Peyer's patch (tissue), 4 donors: Measurements from ENCODE around the gene PLIN5. TPM values are rescaled to one million over a fixed set of nuclear protein-coding genes. Genes with fewer than 3 reads are reported as not detected.

Experiments
- DNase-seq, 3 donors: peaks; one replicate each; pipeline ENCODE4 v3.0.0-alpha.2; 2017 to 2019
- H3K27ac ChIP-seq, 4 donors: fragments of 200-600 bp; sonication (generic); one replicate each; pipeline ENCODE4 v1.5.1; 2016 to 2019
- H3K27me3 ChIP-seq, 2 donors: fragments of 200-600 bp; sonication (generic); one replicate each; pipeline ENCODE4 v1.5.1; 2019
- H3K36me3 ChIP-seq, 3 donors: fragments of 200-600 bp; sonication (generic); one replicate each; pipeline ENCODE4 v1.5.1; 2016 to 2019
- H3K4me1 ChIP-seq, 4 donors: fragments of 200-600 bp; sonication (generic); one replicate each; pipeline ENCODE4 v1.5.1; 2016 to 2019
- H3K4me3 ChIP-seq, 4 donors: fragments of 200-600 bp; sonication (generic); 1 replicate in 3 of 4; 2 replicates in 1 of 4; pipeline ENCODE4 v1.5.1; 2016 to 2019; ENCODE audit warnings: mild to moderate bottlenecking in 1 of 4
- H3K9me3 ChIP-seq, 4 donors: fragments of 200-600 bp; sonication (generic); one replicate each; pipeline ENCODE4 v1.5.1; 2016 to 2019; ENCODE audit warnings: mild to moderate bottlenecking in 1 of 4
- POLR2A ChIP-seq, 2 donors: fragments of 450-650 bp; IDR thresholded peaks; one replicate each; pipeline ENCODE4 v1.5.1; 2017; ENCODE audit warnings: antibody characterized with exemption in 2 of 2, mild to moderate bottlenecking in 2 of 2, moderate library complexity in 2 of 2
- total RNA-seq, 4 donors: library from RNA; depleted of rRNA; stranded (reverse); fragments of >200 nt; gene quantifications; one replicate each; pipeline ENCODE4 v1.1.0, GENCODE V29; 2016
- TF ChIP-seq, protein P1 (sequence below), 6 experiments: fragments of 450-650 bp in 4 of 6; fragments of 200-600 bp in 2 of 6; sonication (generic) in 1 of 6; IDR thresholded peaks; one replicate each; pipeline ENCODE4 v1.5.1; 2017 to 2019; ENCODE audit warnings: antibody characterized with exemption in 6 of 6, mild to moderate bottlenecking in 3 of 6, moderate library complexity in 1 of 6

The PLIN5 gene
- total RNA-seq, 4 donors from 2014 or later = 2.1 to 3.2 TPM; not detected in 2

DNA sequence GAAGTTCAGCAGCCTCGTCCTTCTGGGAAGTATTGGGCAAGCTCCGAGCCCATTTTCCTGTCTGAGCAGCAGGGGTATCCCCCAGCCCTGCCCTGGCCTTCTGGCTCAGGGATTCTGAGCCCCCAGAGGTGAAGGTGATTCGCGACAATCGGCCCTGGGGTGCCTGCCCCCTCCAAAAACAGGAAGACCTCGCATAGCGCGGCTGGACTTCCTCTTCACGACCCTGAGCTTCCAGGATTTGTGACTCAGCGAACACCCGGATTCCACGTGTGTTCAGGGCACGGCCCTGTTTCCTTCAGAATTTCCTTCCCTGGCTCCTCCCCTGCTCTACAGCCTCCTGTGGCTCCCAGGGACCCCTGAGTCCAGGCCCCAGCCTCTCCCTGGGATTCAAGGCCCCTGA is 24.5 kb upstream of the PLIN5 start, which contains the start of gene SEMA6B:
Gene SEMA6B, minus strand, starts transcription at position 116 of the 400 bp plus-strand sequence. CDS start 1,227 bp downstream, outside the sequence.
- peak in 2 of 3 donors; percentile 48 to 59 for DNase-seq
- peak within 1 kb of the TSS in 3 of 4 donors; percentile 13 to 65 (median 61) for H3K27ac ChIP-seq
- peaks cover 0 to 7% (median 0%) of the 10 kb centered on the region in 4 donors for H3K4me1 ChIP-seq
- no peaks in the 10 kb centered on the region for H3K9me3 ChIP-seq
- no peaks in the 10 kb centered on the region for H3K27me3 ChIP-seq
- H3K4me3 ChIP-seq = peak within 1 kb of the TSS in 3 of 4 donors; percentile 3 to 32 (median 30)
- H3K36me3 ChIP-seq = no peaks in the 10 kb centered on the region
- no peak for TF ChIP-seq POLR2A (IDR thresholded peaks at IDR 0.05)
- TF ChIP-seq, protein P1, sequence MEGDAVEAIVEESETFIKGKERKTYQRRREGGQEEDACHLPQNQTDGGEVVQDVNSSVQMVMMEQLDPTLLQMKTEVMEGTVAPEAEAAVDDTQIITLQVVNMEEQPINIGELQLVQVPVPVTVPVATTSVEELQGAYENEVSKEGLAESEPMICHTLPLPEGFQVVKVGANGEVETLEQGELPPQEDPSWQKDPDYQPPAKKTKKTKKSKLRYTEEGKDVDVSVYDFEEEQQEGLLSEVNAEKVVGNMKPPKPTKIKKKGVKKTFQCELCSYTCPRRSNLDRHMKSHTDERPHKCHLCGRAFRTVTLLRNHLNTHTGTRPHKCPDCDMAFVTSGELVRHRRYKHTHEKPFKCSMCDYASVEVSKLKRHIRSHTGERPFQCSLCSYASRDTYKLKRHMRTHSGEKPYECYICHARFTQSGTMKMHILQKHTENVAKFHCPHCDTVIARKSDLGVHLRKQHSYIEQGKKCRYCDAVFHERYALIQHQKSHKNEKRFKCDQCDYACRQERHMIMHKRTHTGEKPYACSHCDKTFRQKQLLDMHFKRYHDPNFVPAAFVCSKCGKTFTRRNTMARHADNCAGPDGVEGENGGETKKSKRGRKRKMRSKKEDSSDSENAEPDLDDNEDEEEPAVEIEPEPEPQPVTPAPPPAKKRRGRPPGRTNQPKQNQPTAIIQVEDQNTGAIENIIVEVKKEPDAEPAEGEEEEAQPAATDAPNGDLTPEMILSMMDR (IDR thresholded peaks at IDR 0.05) = no peak

DNA sequence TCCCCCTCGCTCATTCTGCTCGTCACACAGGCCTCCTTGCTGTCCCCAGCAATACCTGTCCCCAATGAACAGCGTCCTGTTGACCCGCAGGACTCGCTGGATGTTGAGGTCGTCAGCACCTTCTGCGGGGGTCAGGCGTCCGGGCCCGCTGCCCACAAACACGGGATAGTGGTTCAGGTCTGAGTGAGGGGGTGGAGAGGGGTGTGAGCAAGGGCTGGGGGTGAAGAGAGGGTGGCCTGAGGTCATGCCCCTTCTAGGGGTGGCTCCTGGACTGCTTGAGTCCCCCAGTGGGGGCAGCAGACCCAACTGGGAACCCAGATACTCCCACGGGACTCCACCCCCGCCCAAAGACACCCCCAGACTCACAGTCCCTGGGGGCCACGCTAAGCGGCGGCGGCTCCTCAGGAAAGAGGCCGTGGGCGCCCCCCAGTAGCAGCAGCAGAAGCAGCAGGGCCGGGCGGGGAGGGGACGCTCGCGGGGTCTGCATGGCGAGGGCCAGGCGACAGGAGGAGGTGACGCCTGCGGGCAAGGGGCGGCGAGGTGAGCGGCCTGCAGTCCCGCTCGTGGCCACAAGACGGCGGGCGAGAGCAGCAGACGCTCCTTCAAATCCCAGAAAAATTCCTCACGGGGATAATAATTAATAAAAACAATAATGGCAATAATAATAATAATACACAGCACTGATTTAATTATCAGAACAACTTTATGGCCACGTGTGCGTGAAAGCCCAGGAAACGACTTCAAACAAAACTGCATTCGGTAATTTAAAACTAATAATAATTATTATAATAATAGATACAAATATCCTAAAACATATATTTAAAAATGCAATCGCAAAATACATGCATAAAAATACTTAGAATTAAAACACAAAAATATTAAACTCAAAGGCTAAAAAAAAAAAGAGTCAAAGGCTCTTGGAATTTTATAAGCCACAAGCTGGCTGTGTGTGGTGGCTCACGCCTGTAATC is 23.2 kb upstream of the PLIN5 start:
- Histone ChIP-seq H3K36me3 (no peaks in the 10 kb centered on the region), H3K27me3 (no peaks in the 10 kb centered on the region), H3K4me3 (peak overlapping the region in 2 of 4 donors; percentile 17 to 32), H3K9me3 (no peaks in the 10 kb centered on the region), H3K27ac (peak overlapping the region in 1 of 4 donors; percentile 61), H3K4me1 (peaks cover 0 to 7% (median 0%) of the 10 kb centered on the region in 4 donors)
- peak in 1 of 3 donors; percentile 65 for DNase-seq
- TF ChIP-seq, protein P1 (IDR thresholded peaks at IDR 0.05) = peak; percentile 84 to 99 (median 91)
- TF ChIP-seq POLR2A (IDR thresholded peaks at IDR 0.05) = no peak

DNA sequence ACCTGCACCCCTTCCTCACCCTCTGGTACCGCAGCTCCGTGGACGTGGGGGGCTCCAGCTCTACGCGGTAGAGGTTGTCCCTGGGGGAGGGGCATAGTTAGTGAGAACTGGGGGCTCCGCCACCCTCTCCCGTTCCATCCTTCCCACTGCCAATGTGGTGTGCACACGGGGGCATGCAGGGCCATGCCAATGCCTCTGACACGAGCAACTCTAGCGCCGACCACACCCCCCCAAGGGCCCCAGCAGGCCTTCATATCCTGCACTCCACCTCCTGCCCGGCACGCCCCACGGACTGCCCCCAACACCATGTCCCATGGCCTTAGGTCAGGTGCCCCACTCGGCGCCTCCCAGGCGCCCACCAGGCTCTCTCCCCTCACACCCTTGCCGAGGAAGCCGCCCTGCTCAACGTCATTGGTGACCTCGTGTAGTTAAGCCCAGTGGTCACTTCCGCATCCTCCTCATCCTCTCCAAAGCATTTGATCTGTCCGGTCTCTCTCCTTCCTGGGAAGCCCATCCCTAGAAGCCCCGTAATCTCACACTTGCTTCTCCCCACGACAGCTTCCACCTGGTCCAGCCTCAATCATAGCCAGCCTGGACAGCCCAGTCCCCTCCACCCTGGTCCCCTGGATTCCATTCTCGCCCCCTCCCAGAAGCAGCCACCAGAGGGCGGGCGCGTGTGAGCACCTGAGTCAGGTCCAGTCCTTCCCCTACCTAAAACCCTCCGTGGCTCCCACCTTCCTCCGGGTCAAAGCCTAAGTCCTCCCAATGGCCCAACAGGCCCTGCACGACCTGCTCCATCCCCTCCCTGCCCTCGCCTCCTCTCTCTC is 22.3 kb upstream of the PLIN5 start:
- H3K4me3 ChIP-seq = no peak overlapping the region
- H3K27me3 ChIP-seq = no peaks in the 10 kb centered on the region
- DNase-seq = no peak
- no peaks in the 10 kb centered on the region for H3K9me3 ChIP-seq
- no peak overlapping the region for H3K27ac ChIP-seq
- H3K36me3 ChIP-seq = no peaks in the 10 kb centered on the region
- peaks cover 0 to 7% (median 0%) of the 10 kb centered on the region in 4 donors for H3K4me1 ChIP-seq
- no peak for TF ChIP-seq POLR2A (IDR thresholded peaks at IDR 0.05)
- TF ChIP-seq, protein P1 (IDR thresholded peaks at IDR 0.05) = peak in 3 of 6 experiments; percentile 6 to 18 (median 16)

DNA sequence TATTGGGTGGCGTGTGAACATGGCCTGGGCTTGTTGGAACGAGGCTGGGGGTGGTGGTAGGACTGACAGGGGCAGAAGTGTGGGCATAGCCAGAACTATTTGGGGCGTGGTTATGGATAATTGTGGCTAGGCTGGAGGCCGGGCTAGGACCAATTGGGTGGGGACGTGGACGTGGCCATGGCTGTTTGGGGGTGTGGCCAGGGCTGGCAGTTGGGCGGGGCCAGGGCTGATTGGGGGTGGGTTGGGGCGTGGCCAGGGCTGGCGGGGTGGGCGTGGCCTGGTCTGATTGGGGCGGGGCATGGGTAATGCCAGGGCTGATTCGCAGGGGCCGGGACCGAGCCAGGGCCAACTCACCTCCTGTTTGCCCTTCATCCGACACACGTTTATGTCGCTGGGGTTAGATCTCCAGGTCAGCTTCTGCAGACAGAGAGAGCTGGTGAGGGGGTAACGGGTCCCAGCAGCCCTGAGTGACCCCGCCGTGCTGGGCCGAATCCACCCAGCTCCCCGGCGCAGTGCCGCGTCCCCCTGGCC is 21.6 kb upstream of the PLIN5 start:
- H3K4me1 ChIP-seq = peaks cover 0 to 7% (median 0%) of the 10 kb centered on the region in 4 donors
- TF ChIP-seq POLR2A (IDR thresholded peaks at IDR 0.05) = no peak
- TF ChIP-seq, protein P1 (IDR thresholded peaks at IDR 0.05) = no peak
- H3K4me3 ChIP-seq = no peak overlapping the region
- H3K36me3 ChIP-seq = no peaks in the 10 kb centered on the region
- DNase-seq = no peak
- H3K27ac ChIP-seq = no peak overlapping the region
- no peaks in the 10 kb centered on the region for H3K9me3 ChIP-seq
- no peaks in the 10 kb centered on the region for H3K27me3 ChIP-seq
